GM19193 (cell line): Measurements from ENCODE around the gene PDE7B.

Source experiments
- POLR2A ChIP-seq: IDR thresholded peaks from 4 replicates; pipeline ENCODE4 v1.6.1; 2011; ENCODE audit not compliant: insufficient read depth, insufficient read length; ENCODE audit errors: extremely low read depth

Gene PDE7B

DNA sequence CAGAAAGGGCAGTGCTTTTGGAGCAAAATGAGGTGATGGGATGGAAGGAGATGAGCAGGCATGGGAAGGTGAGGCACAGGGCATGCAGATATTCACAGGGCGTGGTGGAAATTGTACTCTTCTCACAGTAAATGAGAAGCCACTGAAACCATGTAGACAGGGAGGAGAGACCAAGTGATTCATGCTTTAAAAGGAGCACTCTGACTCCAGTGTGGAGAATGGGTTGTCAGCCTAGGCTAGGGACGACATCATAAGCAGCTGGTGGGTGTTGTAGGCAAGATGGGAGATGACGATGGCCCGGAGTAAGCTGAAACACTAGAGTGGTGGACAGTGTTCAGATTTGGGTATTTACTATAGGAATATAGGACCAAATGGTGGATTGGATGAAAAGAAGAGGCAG, 18.4 kb downstream of the PDE7B start:
- TF ChIP-seq POLR2A, result no peak

- TF ChIP-seq POLR2A, result no peak
These were observed 19.2 kb downstream of the PDE7B start for GRCh38 chr6:135870722-135871121.

DNA sequence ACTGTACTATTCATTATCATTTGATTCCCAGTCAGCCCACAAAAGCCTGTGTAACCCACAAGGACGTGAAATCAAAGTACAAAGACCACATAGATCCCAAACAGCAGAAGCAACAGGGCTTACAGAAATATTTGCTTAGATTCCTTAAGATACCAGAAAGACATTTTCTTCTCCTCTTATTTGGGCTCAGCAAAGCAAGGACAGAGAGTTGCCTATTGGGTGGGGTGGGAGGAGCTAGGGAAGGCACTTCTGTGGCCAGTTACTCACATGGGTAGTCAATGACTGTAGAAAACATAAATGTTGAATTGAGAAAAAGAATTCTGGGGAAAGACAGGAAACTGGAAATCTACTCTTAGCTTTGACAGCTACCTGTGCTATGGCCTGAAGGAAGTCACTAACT, 19.8 kb downstream of the PDE7B start:
- no peak for TF ChIP-seq POLR2A

GRCh38 chr6:135871878-135872277, 20.4 kb downstream of the PDE7B start:
- TF ChIP-seq POLR2A, result no peak

GRCh38 chr6:135875446-135875845, 23.9 kb downstream of the PDE7B start:
- no peak for TF ChIP-seq POLR2A

DNA sequence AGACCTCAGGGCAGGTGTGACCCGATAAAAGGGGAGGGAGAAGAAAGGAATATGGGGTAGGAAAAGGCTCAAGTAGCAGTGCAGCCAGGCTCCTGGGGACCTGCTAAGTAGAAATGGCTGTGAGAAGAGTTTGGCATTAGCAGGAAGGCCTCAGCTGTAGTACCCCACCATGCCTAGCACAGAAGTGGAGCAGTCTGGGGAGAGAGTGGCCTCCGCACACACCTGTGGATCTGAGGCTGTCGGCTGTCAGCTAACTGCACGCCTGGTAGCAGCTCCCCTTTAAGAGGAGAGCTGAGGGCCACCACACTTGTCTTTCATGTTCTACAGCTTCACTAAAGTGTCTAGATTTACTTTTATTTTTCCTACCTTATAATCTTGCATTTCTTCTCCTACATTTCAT, 24.6 kb downstream of the PDE7B start:
- no peak for TF ChIP-seq POLR2A

DNA sequence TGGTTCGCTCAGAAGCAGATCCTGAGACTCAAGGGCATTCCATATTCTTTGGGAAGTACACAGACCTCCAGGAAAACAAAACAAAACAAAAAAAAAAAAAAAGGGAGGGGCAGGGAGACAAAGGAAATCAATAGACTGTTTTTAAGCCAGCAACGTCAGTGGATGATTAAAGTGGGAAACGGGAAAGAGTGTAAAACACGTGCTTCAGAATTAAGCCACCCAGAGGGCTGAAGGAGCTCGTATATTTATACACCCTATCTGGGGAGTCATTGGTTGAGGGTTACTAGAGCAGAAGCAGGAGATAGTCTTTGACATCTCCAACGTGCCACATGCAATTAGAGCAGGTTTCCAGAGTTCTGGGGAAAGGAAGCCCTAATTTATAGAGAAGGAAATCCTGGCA, 26.2 kb downstream of the PDE7B start:
- no peak for TF ChIP-seq POLR2A

- TF ChIP-seq POLR2A, result no peak
These were observed 28.8 kb downstream of the PDE7B start for GRCh38 chr6:135880066-135880972.

DNA sequence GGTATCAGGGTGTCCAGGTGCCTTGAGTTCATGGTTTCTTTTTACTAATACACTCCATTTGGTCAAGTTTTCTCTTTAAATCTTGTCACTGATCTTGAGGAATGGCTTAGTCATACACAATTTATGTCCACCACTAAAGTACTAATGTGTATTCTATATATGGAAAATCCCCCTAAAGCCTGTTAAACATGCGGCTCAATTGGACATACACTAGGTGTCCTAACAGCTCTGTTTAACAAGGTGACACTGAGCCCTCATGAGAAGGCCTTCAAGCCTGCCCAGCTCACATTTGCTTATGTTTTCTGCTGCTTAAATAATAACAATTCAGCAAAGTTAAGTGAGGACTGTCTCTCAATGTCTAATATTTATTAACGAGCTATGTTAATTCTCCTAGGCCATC, 31.5 kb downstream of the PDE7B start:
- no peak for TF ChIP-seq POLR2A

GRCh38 chr6:135883536-135883935, 32.0 kb downstream of the PDE7B start:
- no peak for TF ChIP-seq POLR2A

- no peak for TF ChIP-seq POLR2A
These were observed 32.6 kb downstream of the PDE7B start for GRCh38 chr6:135884136-135884535.

- no peak for TF ChIP-seq POLR2A
These were observed 35.6 kb downstream of the PDE7B start for GRCh38 chr6:135887069-135887468.

- TF ChIP-seq POLR2A, result no peak
These were observed 37.3 kb downstream of the PDE7B start for GRCh38 chr6:135888818-135889217.

- no peak for TF ChIP-seq POLR2A
These were observed 39.4 kb downstream of the PDE7B start for GRCh38 chr6:135890876-135891275.

- no peak for TF ChIP-seq POLR2A
These were observed 40.2 kb downstream of the PDE7B start for GRCh38 chr6:135891710-135892109.

- no peak for TF ChIP-seq POLR2A
These were observed 43.9 kb downstream of the PDE7B start for GRCh38 chr6:135895231-135895911.

GRCh38 chr6:135897087-135897486, 45.6 kb downstream of the PDE7B start:
- TF ChIP-seq POLR2A, result no peak
